ENCODE data around the gene KRT75.

- TF ChIP-seq CTCF (IDR thresholded peaks at IDR 0.05) (no peak), EP300 (IDR thresholded peaks at IDR 0.05; ENCODE audit: low read depth) (no peak), POLR2A (IDR thresholded peaks at IDR 0.05) (no peak), POLR2AphosphoS5 (IDR thresholded peaks at IDR 0.05) (no peak)
These were observed 27.5 kb upstream of the KRT75 start for GRCh38 chr12:52461693-52462092.

All from transverse colon (tissue), 4 donors.